Activated T-helper 2 cell treated with anti-CD3 and anti-CD28 coated beads, Interferon-gamma antibody, Interleukin-2, Interleukin-4, amounts not matched to agents 10 μg/mL and 5 μg/mL and 100 μg/mL, durations not matched to agents 14 hours and 24 hours and 36 hours (primary cell): Measurements from ENCODE around the gene CLIC6. TPM values are rescaled to one million over a fixed set of nuclear protein-coding genes. Genes with fewer than 3 reads are reported as not detected.
"Not testable (repeated sequence)": the region's sequence is repeated elsewhere in the genome, so short reads cannot be mapped to it uniquely, and the experiment has no call there.

Experiments
- DNase-seq: peaks from one replicate; pipeline ENCODE4 v3.0.0; 2021; ENCODE audit warnings: low spot score
- H3K27ac Mint-ChIP-seq: one replicate; pipeline ENCODE4 v1.8.0; 2021; ENCODE audit warnings: mixed read lengths
- H3K27me3 Mint-ChIP-seq: one replicate; pipeline ENCODE4 v1.8.0; 2021; ENCODE audit warnings: low read depth, mixed read lengths
- H3K36me3 Mint-ChIP-seq: one replicate; pipeline ENCODE4 v1.8.0; 2021; ENCODE audit warnings: low read depth, mixed read lengths
- H3K4me1 Mint-ChIP-seq: one replicate; pipeline ENCODE4 v1.8.0; 2021; ENCODE audit warnings: low read depth, mixed read lengths
- H3K4me3 Mint-ChIP-seq: one replicate; pipeline ENCODE4 v1.8.0; 2021; ENCODE audit warnings: low read depth, mild to moderate bottlenecking, moderate library complexity, mixed read lengths
- H3K9me3 Mint-ChIP-seq: one replicate; pipeline ENCODE4 v1.8.0; 2021; ENCODE audit warnings: mixed read lengths
- intact Hi-C: fragments of 100-400 bp; cut with micrococcal nuclease; formaldehyde crosslinking; loops from one replicate; pipeline ENCODE4 v1.15.1; 2023
- total RNA-seq: library from RNA; stranded (reverse); gene quantifications from 2 replicates; pipeline ENCODE4 v1.2.3, GENCODE V29; 2022

The CLIC6 gene
- total RNA-seq, 1 donor from 2014 or later, result 1.0 TPM

DNA sequence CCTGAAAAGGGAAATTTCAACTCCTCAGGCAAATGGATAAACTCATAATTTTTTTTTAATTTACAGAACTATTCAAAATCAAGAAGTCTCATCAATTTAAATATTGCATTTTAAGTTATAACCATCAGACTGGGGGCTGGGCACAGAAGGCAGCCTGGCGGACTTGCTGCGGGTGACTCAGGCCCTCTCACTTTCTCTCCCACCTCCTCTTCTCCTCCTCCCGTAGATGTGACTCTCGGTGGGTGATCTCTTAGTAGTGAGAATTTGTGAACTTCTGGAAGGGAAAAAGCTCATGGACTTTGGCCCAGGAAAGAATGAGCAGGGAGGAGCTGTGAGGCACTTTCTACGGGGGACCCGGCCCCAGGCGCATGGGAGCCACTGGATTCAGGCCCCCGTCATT lies 32.9 kb downstream of the CLIC6 start:
- no peak overlapping the region for H3K4me3 Mint-ChIP-seq
- peaks cover 30% of the 10 kb centered on the region for H3K27me3 Mint-ChIP-seq
- no peaks in the 10 kb centered on the region for H3K9me3 Mint-ChIP-seq
- intact Hi-C loops, result no loop called here
- H3K36me3 Mint-ChIP-seq, result no peaks in the 10 kb centered on the region
- no peak for DNase-seq
- no peak overlapping the region for H3K27ac Mint-ChIP-seq
- H3K4me1 Mint-ChIP-seq, result peaks cover 3% of the 10 kb centered on the region

DNA sequence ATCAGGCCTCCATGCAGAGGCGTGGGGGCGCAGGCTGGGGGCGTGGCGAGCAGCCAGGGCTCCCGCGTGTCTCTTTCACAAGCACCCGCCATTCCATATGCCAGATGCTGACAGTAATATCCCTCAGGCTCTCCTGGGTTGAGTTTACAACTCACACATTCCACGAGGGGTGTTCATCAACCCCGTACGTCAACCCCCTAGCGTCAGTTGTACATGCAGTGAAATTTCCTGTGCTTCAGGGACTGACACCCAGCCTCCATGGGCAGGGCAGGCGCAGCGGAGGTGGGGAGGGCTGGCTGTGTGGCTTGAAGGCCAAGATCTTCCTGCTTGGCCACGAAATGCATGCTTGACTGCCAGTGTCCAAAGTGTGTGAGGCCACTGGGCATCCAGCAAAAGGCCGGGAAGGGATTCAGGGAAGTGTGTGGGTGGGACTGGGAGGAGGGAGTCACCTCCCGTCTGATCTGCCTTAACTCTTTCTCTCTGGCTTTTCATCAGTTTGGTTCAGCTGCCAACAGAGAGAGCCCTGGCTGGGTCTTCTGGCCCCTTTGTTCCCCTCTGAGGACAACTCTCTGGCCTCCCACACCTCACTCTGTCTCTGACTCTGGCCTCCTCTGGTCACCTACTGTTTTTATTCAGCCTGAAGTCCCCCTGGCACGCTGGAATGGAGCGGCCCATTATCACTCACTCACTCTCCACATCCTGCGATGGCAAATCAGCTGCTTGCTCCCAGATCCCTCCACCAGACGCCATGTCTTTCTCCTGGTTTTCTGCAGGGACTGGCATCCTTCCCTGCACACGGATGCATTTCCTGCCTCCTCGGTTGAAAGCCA lies 33.8 kb downstream of the CLIC6 start:
- Mint-ChIP-seq H3K9me3 (no peaks in the 10 kb centered on the region), H3K4me1 (peaks cover 6% of the 10 kb centered on the region), H3K27ac (no peak overlapping the region), H3K27me3 (peaks cover 30% of the 10 kb centered on the region), H3K36me3 (no peaks in the 10 kb centered on the region), H3K4me3 (no peak overlapping the region)
- intact Hi-C loops, result no loop called here
- no peak for DNase-seq

DNA sequence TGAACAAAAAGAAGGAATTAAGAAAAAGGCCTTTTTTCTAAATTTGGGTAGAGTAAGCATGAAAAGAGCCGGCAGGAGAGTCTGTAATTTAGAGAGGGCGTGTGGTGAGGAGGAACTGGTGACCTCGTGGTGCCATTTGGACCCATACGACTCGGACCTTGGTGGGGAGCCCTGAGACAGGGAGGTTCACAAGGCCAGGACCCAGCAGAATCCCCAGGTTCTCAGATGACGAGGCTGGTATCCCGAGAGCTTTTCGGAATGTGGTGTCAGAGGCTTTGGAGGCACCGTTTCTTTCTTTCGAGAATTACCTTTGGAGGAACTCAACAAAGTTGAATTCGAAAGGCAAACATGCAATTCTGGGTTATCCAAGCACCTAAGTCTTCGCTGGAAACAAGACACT lies 34.8 kb downstream of the CLIC6 start:
- Mint-ChIP-seq H3K27ac (no peak overlapping the region), H3K9me3 (no peaks in the 10 kb centered on the region), H3K4me1 (peaks cover 16% of the 10 kb centered on the region), H3K4me3 (no peak overlapping the region), H3K27me3 (peaks cover 34% of the 10 kb centered on the region), H3K36me3 (no peaks in the 10 kb centered on the region)
- DNase-seq, result no peak
- intact Hi-C loops, result no loop called here

DNA sequence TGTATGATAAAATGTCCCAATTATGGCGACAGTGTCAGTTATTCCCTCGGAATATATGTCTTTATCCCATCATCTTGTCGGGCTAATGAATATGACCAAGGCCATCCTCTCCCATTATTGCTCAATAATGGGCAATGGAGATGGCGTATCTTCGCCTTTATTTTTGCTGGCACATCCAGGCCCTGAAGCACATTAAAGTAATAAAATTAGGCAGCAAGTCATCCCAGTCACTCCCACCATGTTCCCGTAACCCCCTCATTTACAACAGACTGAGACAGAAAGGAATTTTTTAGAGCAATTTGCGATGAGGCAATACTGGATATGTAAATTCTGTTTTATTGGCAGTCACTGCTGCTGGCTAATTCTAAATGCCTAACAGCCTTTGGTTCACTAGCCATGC lies 35.3 kb downstream of the CLIC6 start:
- DNase-seq, result no peak
- Mint-ChIP-seq H3K4me3 (no peak overlapping the region), H3K4me1 (peaks cover 16% of the 10 kb centered on the region), H3K36me3 (no peaks in the 10 kb centered on the region), H3K9me3 (no peaks in the 10 kb centered on the region), H3K27ac (no peak overlapping the region), H3K27me3 (peaks cover 31% of the 10 kb centered on the region)
- intact Hi-C loops, result no loop called here

DNA sequence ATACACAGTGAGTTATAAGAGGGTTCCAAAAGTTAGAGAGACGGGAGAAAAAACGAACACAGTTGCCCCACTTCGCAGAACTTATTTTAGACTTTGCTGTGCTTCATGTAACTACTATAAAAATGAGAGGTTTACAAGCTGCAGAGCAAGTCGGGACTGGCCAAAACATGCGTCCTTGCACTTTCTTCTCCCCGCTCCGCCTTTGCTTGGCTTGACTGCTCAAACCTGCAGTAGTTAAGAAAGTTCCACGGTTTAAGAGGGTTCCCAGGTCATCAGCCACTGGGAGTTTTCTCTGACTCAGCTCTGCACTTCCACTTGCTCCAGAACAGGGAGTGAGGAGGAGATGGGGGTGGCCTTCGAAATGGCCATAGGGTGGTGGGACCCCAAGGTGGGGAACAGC lies 36.2 kb downstream of the CLIC6 start:
- H3K4me1 Mint-ChIP-seq, result peaks cover 16% of the 10 kb centered on the region
- DNase-seq, result no peak
- no peaks in the 10 kb centered on the region for H3K9me3 Mint-ChIP-seq
- H3K27me3 Mint-ChIP-seq, result peaks cover 27% of the 10 kb centered on the region
- H3K27ac Mint-ChIP-seq, result no peak overlapping the region
- no peak overlapping the region for H3K4me3 Mint-ChIP-seq
- no peaks in the 10 kb centered on the region for H3K36me3 Mint-ChIP-seq
- intact Hi-C loops, result no loop called here

DNA sequence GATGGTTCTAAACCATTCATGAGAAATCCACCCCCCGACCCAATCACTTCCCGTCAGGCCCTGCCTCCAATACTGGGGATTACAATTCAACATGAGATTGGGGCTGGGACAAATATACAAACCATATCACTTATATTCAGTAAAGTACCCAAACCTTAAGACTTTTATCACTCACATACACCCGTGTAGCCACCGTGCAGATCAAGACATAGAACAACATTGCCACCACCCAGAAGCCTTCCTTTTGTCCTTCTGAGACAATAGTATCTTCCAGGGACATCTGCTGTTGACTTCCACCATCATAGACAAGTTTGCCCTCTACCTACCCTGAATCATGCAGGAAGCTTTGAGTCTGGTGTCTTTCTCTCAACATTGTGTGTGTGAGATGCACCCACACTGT lies 37.5 kb downstream of the CLIC6 start:
- no peak for DNase-seq
- peaks cover 29% of the 10 kb centered on the region for H3K27me3 Mint-ChIP-seq
- H3K4me1 Mint-ChIP-seq, result peaks cover 16% of the 10 kb centered on the region
- H3K4me3 Mint-ChIP-seq, result no peak overlapping the region
- intact Hi-C loops, result no loop called here
- H3K27ac Mint-ChIP-seq, result no peak overlapping the region
- H3K36me3 Mint-ChIP-seq, result no peaks in the 10 kb centered on the region
- H3K9me3 Mint-ChIP-seq, result no peaks in the 10 kb centered on the region

DNA sequence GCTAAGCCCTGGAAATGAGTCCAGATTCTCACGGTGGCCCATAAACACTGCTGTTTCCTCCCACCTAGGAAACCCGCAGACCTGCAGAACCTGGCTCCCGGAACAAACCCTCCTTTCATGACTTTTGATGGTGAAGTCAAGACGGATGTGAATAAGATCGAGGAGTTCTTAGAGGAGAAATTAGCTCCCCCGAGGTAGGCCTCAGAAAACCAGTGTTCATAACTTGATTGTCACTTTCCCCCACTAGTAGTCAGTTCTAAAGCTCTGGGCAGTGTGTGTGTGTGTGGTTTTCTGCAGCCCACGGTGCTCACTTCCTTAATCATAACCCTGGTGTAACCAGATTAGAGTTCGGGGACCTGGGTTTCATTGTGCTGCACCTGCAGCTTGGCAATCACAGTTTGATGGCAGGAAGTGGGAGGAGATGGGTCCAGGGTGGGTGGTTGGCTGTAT lies 39.1 kb downstream of the CLIC6 start:
- Mint-ChIP-seq H3K4me3 (no peak overlapping the region), H3K27me3 (peaks cover 29% of the 10 kb centered on the region)

DNA sequence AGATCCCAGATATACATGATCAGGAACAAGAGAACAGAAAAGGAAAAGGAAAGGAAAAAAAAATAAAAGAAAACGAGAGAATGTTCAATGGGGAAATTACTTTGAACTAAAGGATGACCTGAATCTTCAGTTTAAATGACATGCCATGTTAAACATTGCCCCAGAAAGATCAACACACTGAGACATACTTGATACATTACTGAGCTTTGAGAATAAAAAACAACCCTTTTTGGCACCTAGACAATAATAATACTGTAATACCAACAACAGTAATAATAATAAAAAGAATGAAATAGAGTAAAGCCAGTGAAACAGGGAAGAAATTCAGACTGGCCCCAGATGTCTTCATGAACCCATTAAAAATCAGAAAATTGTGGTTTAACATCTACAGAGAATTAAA lies 44.8 kb downstream of the CLIC6 start:
- H3K9me3 Mint-ChIP-seq, result no peaks in the 10 kb centered on the region
- intact Hi-C loops, result no loop called here
- H3K27ac Mint-ChIP-seq, result no peak overlapping the region
- peaks cover 14% of the 10 kb centered on the region for H3K4me1 Mint-ChIP-seq
- no peak overlapping the region for H3K4me3 Mint-ChIP-seq
- no peaks in the 10 kb centered on the region for H3K36me3 Mint-ChIP-seq
- peaks cover 16% of the 10 kb centered on the region for H3K27me3 Mint-ChIP-seq
- DNase-seq, result no peak

More for the DNA sequence above, 39.1 kb downstream of the CLIC6 start:
- intact Hi-C loops, result no loop called here
- no peaks in the 10 kb centered on the region for H3K9me3 Mint-ChIP-seq
- peaks cover 16% of the 10 kb centered on the region for H3K4me1 Mint-ChIP-seq
- H3K36me3 Mint-ChIP-seq, result no peaks in the 10 kb centered on the region
- DNase-seq, result no peak
- H3K27ac Mint-ChIP-seq, result peak overlapping the region; percentile 30

DNA sequence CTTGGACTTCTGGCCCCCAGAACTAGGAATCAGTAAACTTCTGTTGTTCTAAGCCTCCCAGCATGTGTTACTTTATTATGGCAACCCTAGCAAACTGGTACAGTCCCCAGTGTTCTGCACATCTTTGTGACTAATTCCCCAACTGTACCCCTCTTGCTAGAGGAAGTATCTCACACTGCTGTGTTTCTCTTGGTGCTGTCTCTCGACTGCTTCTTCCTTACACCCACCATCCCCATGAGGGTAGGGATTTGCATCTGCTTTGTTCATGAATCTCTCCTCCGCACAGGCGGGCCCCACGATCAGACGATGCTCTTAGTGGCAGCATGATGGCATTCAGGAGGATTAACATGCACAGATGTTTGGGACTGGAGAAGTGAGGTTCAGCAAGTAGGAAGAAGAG lies 46.7 kb downstream of the CLIC6 start:
- Mint-ChIP-seq H3K27ac (no peak overlapping the region), H3K9me3 (no peaks in the 10 kb centered on the region), H3K27me3 (peaks cover 21% of the 10 kb centered on the region), H3K4me1 (peaks cover 14% of the 10 kb centered on the region), H3K36me3 (no peaks in the 10 kb centered on the region), H3K4me3 (no peak overlapping the region)
- DNase-seq, result no peak
- intact Hi-C loops, result no loop called here

DNA sequence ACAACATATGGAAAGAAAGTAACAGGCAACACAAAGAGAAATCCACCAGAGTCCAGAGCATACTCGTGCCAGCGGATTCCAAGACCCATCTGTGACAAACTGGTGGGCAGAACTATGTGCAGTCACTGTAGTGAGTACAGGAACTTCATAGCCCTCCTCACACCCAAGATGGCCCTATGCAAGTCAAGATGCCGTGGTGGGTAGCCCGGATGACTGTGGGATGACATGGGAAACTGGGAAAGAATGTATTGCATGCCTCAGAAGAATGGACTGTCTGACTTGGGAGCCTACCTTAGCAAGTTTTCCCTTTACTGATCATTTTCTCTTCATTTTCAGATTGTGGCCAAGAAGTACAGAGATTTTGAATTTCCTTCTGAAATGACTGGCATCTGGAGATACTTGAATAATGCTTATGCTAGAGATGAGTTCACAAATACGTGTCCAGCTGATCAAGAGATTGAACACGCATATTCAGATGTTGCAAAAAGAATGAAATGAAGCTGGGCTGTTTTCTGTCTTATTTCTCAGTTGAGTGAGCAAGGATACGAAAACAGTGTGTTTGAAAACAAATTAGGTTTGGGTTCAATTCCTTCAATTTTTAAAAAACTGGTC lies 47.3 kb downstream of the CLIC6 start:
- no peak for DNase-seq
- H3K4me1 Mint-ChIP-seq, result peaks cover 14% of the 10 kb centered on the region
- intact Hi-C loops, result no loop called here
- H3K4me3 Mint-ChIP-seq, result no peak overlapping the region
- no peaks in the 10 kb centered on the region for H3K36me3 Mint-ChIP-seq
- peaks cover 19% of the 10 kb centered on the region for H3K27me3 Mint-ChIP-seq
- no peak overlapping the region for H3K27ac Mint-ChIP-seq
- H3K9me3 Mint-ChIP-seq, result no peaks in the 10 kb centered on the region

DNA sequence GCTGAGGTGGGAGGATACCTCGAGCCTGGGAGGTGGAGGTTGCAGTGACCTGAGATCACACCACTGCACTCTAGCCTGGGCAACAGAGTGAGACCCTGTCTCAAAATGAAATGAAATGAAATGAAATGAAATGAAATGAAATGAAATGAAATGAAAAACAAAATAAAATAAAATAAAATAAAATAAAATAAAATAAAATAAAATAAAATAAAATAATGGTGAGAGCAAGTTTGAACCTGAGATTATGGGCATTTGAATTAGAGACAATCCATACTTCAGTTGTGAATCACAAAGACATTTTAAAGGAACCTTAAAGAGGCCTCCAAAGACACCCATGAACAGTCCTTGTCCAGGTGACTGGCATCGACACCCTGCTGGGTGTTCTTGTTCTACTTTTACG lies 49.7 kb downstream of the CLIC6 start:
- H3K27ac Mint-ChIP-seq, H3K4me3 Mint-ChIP-seq, intact Hi-C loops, H3K36me3 Mint-ChIP-seq, H3K9me3 Mint-ChIP-seq, DNase-seq: not testable (repeated sequence)
- Mint-ChIP-seq H3K4me1 (peaks cover 14% of the 10 kb centered on the region), H3K27me3 (peaks cover 14% of the 10 kb centered on the region)

DNA sequence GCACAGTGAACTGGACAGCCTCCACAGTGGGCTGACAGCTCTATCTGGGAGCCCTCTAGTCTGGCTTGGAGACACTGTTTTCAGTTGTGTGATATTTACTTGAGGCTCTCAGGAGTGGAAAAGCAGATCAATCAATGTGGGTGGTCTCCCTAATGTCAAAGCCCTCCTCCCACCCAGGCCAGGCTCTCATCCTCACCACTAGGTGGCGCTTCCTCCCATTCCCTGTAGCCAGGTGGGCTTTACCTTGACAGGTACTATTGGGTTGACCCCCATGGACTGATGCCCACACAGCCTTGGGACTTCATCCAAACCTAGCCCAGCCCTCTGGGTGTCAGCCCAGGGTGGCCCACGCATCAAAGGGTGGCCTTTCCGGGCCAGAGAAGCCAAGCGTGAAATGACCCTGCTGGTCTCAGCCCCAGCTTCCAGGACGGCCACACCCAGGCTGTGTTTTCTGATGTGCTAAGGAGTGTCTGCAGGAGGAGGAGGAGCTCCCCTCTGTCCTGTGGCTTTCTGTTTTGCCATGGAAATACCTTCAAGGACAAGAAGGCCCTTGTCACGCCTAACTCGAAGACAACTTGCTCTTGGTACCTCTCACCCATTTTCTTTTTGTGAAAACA lies 54.0 kb downstream of the CLIC6 start:
- Mint-ChIP-seq H3K36me3 (no peaks in the 10 kb centered on the region), H3K4me3 (no peak overlapping the region), H3K9me3 (no peaks in the 10 kb centered on the region), H3K4me1 (peaks cover 16% of the 10 kb centered on the region), H3K27me3 (peaks cover 20% of the 10 kb centered on the region), H3K27ac (no peak overlapping the region)
- no peak for DNase-seq
- intact Hi-C loops, result no loop called here
